H1 (cell line): ENCODE data around the gene DNAJB8. TPM values are rescaled to one million over a fixed set of nuclear protein-coding genes. Genes with fewer than 3 reads are reported as not detected.

ENCODE experiments used
- CTCF ChIA-PET: fragments of 300-600 bp; sonication (Branson Sonifier 250); formaldehyde crosslinking; loops from one replicate; lab custom pipeline; 2021; ENCODE audit not compliant: partially characterized antibody; lab: Charles Lee
- POLR2A ChIA-PET: fragments of 300-600 bp; sonication (Branson Sonifier 250); formaldehyde crosslinking; loops from one replicate; lab custom pipeline; 2021; ENCODE audit warnings: inconsistent platforms; ENCODE audit not compliant: partially characterized antibody; lab: Charles Lee
- DNase-seq, 2 experiments: peaks; one replicate each; pipeline versions ENCODE4 v3.0.0 to v3.0.0-alpha.2; 2010 to 2022; ENCODE audit warnings: low spot score in 2 of 2, low read depth in 1 of 2, mixed read lengths in 1 of 2
- FAIRE-seq: peaks from 2 replicates; lab custom pipeline; 2011; peaks lifted over from hg19 to GRCh38; lab: Jason Lieb, UNC
- H2AFZ ChIP-seq: 2 replicates; pipeline ENCODE4 v1.8.1; 2012; ENCODE audit warnings: low read length, inconsistent platforms
- H2AK5ac ChIP-seq: 2 replicates; pipeline ENCODE4 v1.6.1; 2013; ENCODE audit warnings: low read depth, low read length
- H2BK120ac ChIP-seq: replicated peaks from 2 replicates; pipeline ENCODE3; 2013; ENCODE audit warnings: low read depth, low read length, inconsistent platforms
- H2BK12ac ChIP-seq: 2 replicates; pipeline ENCODE4 v1.6.1; 2013; ENCODE audit warnings: low read depth, low read length
- H2BK15ac ChIP-seq: 2 replicates; pipeline ENCODE4 v1.6.1; 2013; ENCODE audit warnings: low read length
- H2BK20ac ChIP-seq: 2 replicates; pipeline ENCODE4 v1.6.1; 2013; ENCODE audit warnings: low read length
- H2BK5ac ChIP-seq: 2 replicates; pipeline ENCODE4 v1.6.1; 2013; ENCODE audit warnings: low read depth, low read length
- H3K14ac ChIP-seq: 2 replicates; pipeline ENCODE4 v1.6.1; 2013; ENCODE audit warnings: inconsistent platforms; ENCODE audit not compliant: insufficient read length
- H3K18ac ChIP-seq: 2 replicates; pipeline ENCODE4 v1.6.1; 2013; ENCODE audit warnings: low read length; ENCODE audit errors: extremely low read depth
- H3K23ac ChIP-seq: 2 replicates; pipeline ENCODE4 v1.6.1; 2013; ENCODE audit warnings: inconsistent platforms; ENCODE audit not compliant: insufficient read length
- H3K23me2 ChIP-seq: 2 replicates; pipeline ENCODE4 v1.6.1; 2013; ENCODE audit warnings: low read depth, low read length
- H3K27ac ChIP-seq: 2 replicates; pipeline ENCODE4 v1.6.1; 2011; ENCODE audit warnings: low read depth, low read length, inconsistent platforms
- H3K27me3 ChIP-seq, 4 experiments: replicated peaks in 1 of 4; 1 replicate in 1 of 4; 2 replicates in 3 of 4; pipeline versions ENCODE4 v1.6.1 to v1.8.1; 2011 to 2013; ENCODE audit warnings: low read length in 3 of 4, mild to moderate bottlenecking in 3 of 4, inconsistent platforms in 2 of 4, mixed read lengths in 2 of 4, moderate library complexity in 1 of 4; ENCODE audit not compliant: control insufficient read depth in 3 of 4, insufficient read depth in 3 of 4; ENCODE audit errors: extremely low read depth in 1 of 4
- H3K36me3 ChIP-seq, 4 experiments: 2 replicates each; pipeline versions ENCODE4 v1.6.1 to v1.8.1; 2011 to 2013; ENCODE audit warnings: mild to moderate bottlenecking in 4 of 4, low read length in 3 of 4, moderate library complexity in 2 of 4, control low read depth in 1 of 4, inconsistent platforms in 1 of 4; ENCODE audit not compliant: insufficient read depth in 4 of 4, control insufficient read depth in 2 of 4
- H3K4ac ChIP-seq: replicated peaks from 2 replicates; pipeline ENCODE3; 2013; ENCODE audit warnings: low read length, low read depth, mixed read lengths, inconsistent platforms; ENCODE audit not compliant: insufficient read length
- H3K4me1 ChIP-seq, 4 experiments: replicated peaks in 1 of 4; 1 replicate in 1 of 4; 2 replicates in 3 of 4; pipeline versions ENCODE4 v1.6.1 to v1.8.1; 2011 to 2013; ENCODE audit warnings: low read length in 3 of 4, inconsistent platforms in 2 of 4, mixed read lengths in 1 of 4; ENCODE audit not compliant: insufficient read depth in 4 of 4, control insufficient read depth in 3 of 4
- H3K4me2 ChIP-seq, 2 experiments: 2 replicates each; pipeline versions ENCODE4 v1.6.1 to v1.8.1; 2011 to 2013; ENCODE audit warnings: low read depth in 2 of 2, low read length in 2 of 2, control low read depth in 1 of 2, inconsistent platforms in 1 of 2, mild to moderate bottlenecking in 1 of 2; ENCODE audit not compliant: insufficient read depth in 1 of 2
- H3K4me3 ChIP-seq, 4 experiments: fragments of 200-600, 300-600 bp in 1 of 4; sonication (generic), shearing (Covaris generic), sonication (Bioruptor Twin) in 1 of 4; 2 replicates each; pipeline versions ENCODE4 v1.5.1 to v1.8.1; 2011 to 2016; ENCODE audit warnings: low read length in 4 of 4, low read depth in 3 of 4, control low read depth in 2 of 4, inconsistent platforms in 2 of 4, mild to moderate bottlenecking in 2 of 4, mixed read lengths in 1 of 4, moderate library complexity in 1 of 4; ENCODE audit not compliant: insufficient read depth in 2 of 4; ENCODE audit errors: extremely low read depth in 1 of 4
- H3K56ac ChIP-seq: replicated peaks from 2 replicates; pipeline ENCODE3; 2013; ENCODE audit warnings: low read depth, mild to moderate bottlenecking, mixed read lengths, low read length, inconsistent platforms; ENCODE audit not compliant: insufficient read length
- H3K79me1 ChIP-seq: 2 replicates; pipeline ENCODE4 v1.6.1; 2013; ENCODE audit warnings: low read depth, low read length, control low read depth
- H3K79me2 ChIP-seq, 2 experiments: 2 replicates each; pipeline versions ENCODE4 v1.6.1 to v1.8.1; 2012 to 2013; ENCODE audit warnings: low read length in 2 of 2, mild to moderate bottlenecking in 2 of 2, inconsistent platforms in 1 of 2; ENCODE audit not compliant: insufficient read depth in 2 of 2, control insufficient read depth in 1 of 2
- H3K9ac ChIP-seq, 4 experiments: replicated peaks in 1 of 4; 1 replicate in 1 of 4; 2 replicates in 3 of 4; pipeline versions ENCODE4 v1.6.1 to v1.8.1; 2011 to 2013; ENCODE audit warnings: low read depth in 3 of 4, low read length in 3 of 4, control low read depth in 2 of 4, mild to moderate bottlenecking in 2 of 4, moderate library complexity in 2 of 4, inconsistent platforms in 1 of 4; ENCODE audit errors: extremely low read depth in 1 of 4
- H3K9me3 ChIP-seq, 2 experiments: 2 replicates each; pipeline versions ENCODE4 v1.6.1 to v1.8.1; 2012 to 2013; ENCODE audit warnings: mild to moderate bottlenecking in 2 of 2, moderate library complexity in 2 of 2, control low read depth in 1 of 2, inconsistent platforms in 1 of 2, low read depth in 1 of 2, low read length in 1 of 2, mixed read lengths in 1 of 2; ENCODE audit not compliant: insufficient read depth in 2 of 2
- H4K20me1 ChIP-seq, 2 experiments: replicated peaks in 1 of 2; 2 replicates each; pipeline versions ENCODE3 to v1.8.1; 2011 to 2013; ENCODE audit warnings: inconsistent platforms in 2 of 2, low read length in 2 of 2, mild to moderate bottlenecking in 1 of 2; ENCODE audit not compliant: insufficient read depth in 2 of 2, control insufficient read depth in 1 of 2
- H4K5ac ChIP-seq: 2 replicates; pipeline ENCODE4 v1.6.1; 2013; ENCODE audit warnings: low read length, low read depth, mixed read lengths, inconsistent platforms; ENCODE audit not compliant: insufficient read length
- H4K8ac ChIP-seq: 2 replicates; pipeline ENCODE4 v1.8.0; 2013; ENCODE audit warnings: mild to moderate bottlenecking, moderate library complexity, low read length, inconsistent platforms; ENCODE audit not compliant: insufficient read depth; ENCODE audit errors: extremely low read depth
- H4K91ac ChIP-seq: replicated peaks from 2 replicates; pipeline ENCODE3; 2013; ENCODE audit warnings: low read length, mixed read lengths, inconsistent platforms; ENCODE audit not compliant: insufficient read length
- ATF3 ChIP-seq: IDR thresholded peaks from 2 replicates; pipeline ENCODE4 v1.6.1; 2011; ENCODE audit warnings: low read depth, mild to moderate bottlenecking, low read length; ENCODE audit not compliant: insufficient read depth
- BRCA1 ChIP-seq: IDR thresholded peaks from 2 replicates; pipeline ENCODE4 v1.6.1; 2012; ENCODE audit warnings: low read depth, low read length, improper control_type of control experiment
- EGR1 ChIP-seq: IDR thresholded peaks from 2 replicates; pipeline ENCODE4 v1.6.1; 2011; ENCODE audit warnings: low read depth, low read length, borderline replicate concordance
- EP300 ChIP-seq, 2 experiments: IDR thresholded peaks; 1 replicate in 1 of 2; 2 replicates in 1 of 2; pipeline ENCODE4 v1.6.1; 2011 to 2012; ENCODE audit warnings: low read depth in 2 of 2, low read length in 2 of 2, mild to moderate bottlenecking in 2 of 2, borderline replicate concordance in 1 of 2, inconsistent platforms in 1 of 2, moderate library complexity in 1 of 2
- FOSL1 ChIP-seq: IDR thresholded peaks from 2 replicates; pipeline ENCODE4 v1.6.1; 2011; ENCODE audit warnings: mild to moderate bottlenecking, low read depth, low read length, moderate library complexity; ENCODE audit not compliant: insufficient read depth
- HDAC6 ChIP-seq: IDR thresholded peaks from one replicate; pipeline ENCODE4 v1.7.1; 2012; ENCODE audit warnings: low read depth, mild to moderate bottlenecking, inconsistent platforms, low read length, moderate library complexity
- MAX ChIP-seq: IDR thresholded peaks from 2 replicates; pipeline ENCODE4 v1.6.1; 2012; ENCODE audit warnings: inconsistent platforms
- TCF12 ChIP-seq: IDR thresholded peaks from 2 replicates; pipeline ENCODE4 v1.6.1; 2011; ENCODE audit warnings: low read depth, mild to moderate bottlenecking, low read length
- TEAD4 ChIP-seq: IDR thresholded peaks from 2 replicates; pipeline ENCODE4 v1.6.1; 2012; ENCODE audit warnings: low read depth, low read length, inconsistent platforms, mixed read lengths
- WGBS, 2 experiments: shearing (Covaris generic) in 1 of 2; methylation state at CpG; one replicate each; pipeline versions ENCODE4 v1.1.6 to v1.1.7; 2013 to 2015; ENCODE audit warnings: low lambda C conversion rate in 2 of 2, mixed read lengths in 2 of 2, inconsistent platforms in 1 of 2, low coverage in 1 of 2, missing lambda C conversion rate in 1 of 2; ENCODE audit not compliant: insufficient replicate concordance in 2 of 2, insufficient coverage in 1 of 2, insufficient read length in 1 of 2; ENCODE audit errors: extremely low coverage in 1 of 2, missing lambda C conversion rate in 1 of 2; 5-methylcytosine and 5-hydroxymethylcytosine counted together
- polyA plus RNA-seq, 7 experiments: library from polyadenylated mRNA; depleted of rRNA in 3 of 7; stranded (reverse) in 5 of 7; unstranded in 2 of 7; fragments of >200 nt in 5 of 7; fragments of 200-250 nt in 2 of 7; gene quantifications; 1 replicate in 5 of 7; 2 replicates in 1 of 7; 4 replicates in 1 of 7; pipeline versions ENCODE4 v1.2.1 to v1.2.3, GENCODE V29; 2011 to 2013; ENCODE audit warnings: missing spikeins in 2 of 7, mixed read lengths in 2 of 7
- total RNA-seq: library from RNA; stranded (reverse); fragmentation: NEBNext Ultra II Directional; extraction: Animal tissue kit (Norgen Biotek cat#: 25700); gene quantifications from 2 replicates; pipeline ENCODE4 v1.2.1, GENCODE V29; 2021

The DNAJB8 gene
- total and polyA plus RNA-seq, 2 of the 8 experiments (the other 6 are each of a cell fraction or from before 2014, with no cell fraction given) = not detected

- no peak overlapping the region; the same call in 1 of the 2 replicates for H2BK12ac ChIP-seq
- no peaks in the 10 kb centered on the region for H3K79me2 ChIP-seq
- no peak overlapping the region for H3K4me2 ChIP-seq
- no peak overlapping the region for H2BK15ac ChIP-seq
- DNase-seq = no peak
- H3K27me3 ChIP-seq = peaks cover 0 to 13% (median 12%) of the 10 kb centered on the region in 4 experiments; a peak in 3 of 7 replicates
- H4K91ac ChIP-seq = no peak overlapping the region
- peaks cover 2% of the 10 kb centered on the region; the same call in 1 of the 2 replicates for H3K23me2 ChIP-seq
- ChIA-PET POLR2A (no interaction called here), CTCF (interaction anchor here (1.0 to 12.7 kb wide), 9 partner anchors 8 to 39 kb away, joined by 3 to 135 read pairs (median 11); no protein-coding TSS in a partner anchor)
- H3K23ac ChIP-seq = no peak overlapping the region
- no peak overlapping the region for H3K4ac ChIP-seq
- TF ChIP-seq FOSL1 = no peak
- TF ChIP-seq BRCA1 = no peak
- no peak for TF ChIP-seq EP300 (IDR thresholded peaks at IDR 0.05; ENCODE audit: borderline replicate concordance in 1 of 2, low read depth in 2 of 2, low read length in 2 of 2)
- no peak for TF ChIP-seq EGR1
- no peak for TF ChIP-seq HDAC6
- no peak for TF ChIP-seq MAX
- TF ChIP-seq TEAD4 = no peak
- no peak for TF ChIP-seq TCF12
- TF ChIP-seq ATF3 = no peak
- no peak overlapping the region for H3K4me3 ChIP-seq
- no peak overlapping the region for H2BK20ac ChIP-seq
- no peak overlapping the region for H3K9ac ChIP-seq
- no peak for FAIRE-seq
- H4K8ac ChIP-seq = no peak overlapping the region
- no peak overlapping the region for H2AFZ ChIP-seq
- WGBS, 2 experiments = 17% methylated on average over 1 of the region's 1 CpG; no CpG with 5 or more reads in 1 of the 2 experiments
- no peaks in the 10 kb centered on the region; the same call in 1 of the 2 replicates for H3K79me1 ChIP-seq
- no peaks in the 10 kb centered on the region for H3K9me3 ChIP-seq
- peaks cover 0 to 4% of the 10 kb centered on the region in 2 experiments for H4K20me1 ChIP-seq
- no peak overlapping the region for H2BK5ac ChIP-seq
- H3K14ac ChIP-seq = no peak overlapping the region
- H3K36me3 ChIP-seq = no peaks in the 10 kb centered on the region
- H3K4me1 ChIP-seq = peaks cover 0 to 2% (median 0%) of the 10 kb centered on the region in 4 experiments; a peak in 2 of 7 replicates
- no peak overlapping the region for H3K18ac ChIP-seq
- H4K5ac ChIP-seq = no peak overlapping the region
- no peak overlapping the region for H3K56ac ChIP-seq
- H2BK120ac ChIP-seq = no peak overlapping the region
- no peak overlapping the region for H3K27ac ChIP-seq
- no peak overlapping the region for H2AK5ac ChIP-seq
Observed at GRCh38 chr3:128464702-128465101, 2.0 kb downstream of the DNAJB8 start.
